ENCODE results near the gene JAKMIP1. TPM values are rescaled to one million over a fixed set of nuclear protein-coding genes. Genes with fewer than 3 reads are reported as not detected.

Gene JAKMIP1
- total RNA-seq, 1 donor = not detected

GRCh38 chr4:6137027-6137746, 63.2 kb downstream of the JAKMIP1 start:
- no peak for DNase-seq (ENCODE audit: insufficient read length, low spot score, missing footprints)
- Histone ChIP-seq H3K79me2 (ENCODE audit: insufficient read depth, low read length) (no peaks in the 10 kb centered on the region), H3K4me2 (ENCODE audit: insufficient read depth, low read length) (no peak overlapping the region), H3K9me3 (ENCODE audit: low read depth, low read length) (no peaks in the 10 kb centered on the region), H3K27ac (ENCODE audit: low read depth, low read length) (no peak overlapping the region), H4K20me1 (ENCODE audit: insufficient read depth, low read length) (no peaks in the 10 kb centered on the region), H3K36me3 (ENCODE audit: insufficient read depth, low read length) (no peaks in the 10 kb centered on the region), H3K27me3 (ENCODE audit: insufficient read depth, low read length) (no peaks in the 10 kb centered on the region), H3K4me3 (ENCODE audit: insufficient read depth, low read length) (no peak overlapping the region), H3K4me1 (ENCODE audit: insufficient read depth, low read length) (no peaks in the 10 kb centered on the region), H2AFZ (ENCODE audit: low read length) (no peak overlapping the region)
- no peak for TF ChIP-seq CTCF (IDR thresholded peaks at IDR 0.05; ENCODE audit: extremely low read depth, low read depth, low read length)

GRCh38 chr4:6134612-6135220, 65.6 kb downstream of the JAKMIP1 start:
- TF ChIP-seq CTCF (IDR thresholded peaks at IDR 0.05; ENCODE audit: extremely low read depth, low read depth, low read length) = no peak
- H3K27me3 ChIP-seq (ENCODE audit: insufficient read depth, low read length) = no peaks in the 10 kb centered on the region
- H3K9me3 ChIP-seq (ENCODE audit: low read depth, low read length) = no peaks in the 10 kb centered on the region
- no peaks in the 10 kb centered on the region for H4K20me1 ChIP-seq (ENCODE audit: insufficient read depth, low read length)
- no peak overlapping the region for H3K4me3 ChIP-seq (ENCODE audit: insufficient read depth, low read length)
- H3K4me1 ChIP-seq (ENCODE audit: insufficient read depth, low read length) = no peaks in the 10 kb centered on the region
- no peak overlapping the region for H3K4me2 ChIP-seq (ENCODE audit: insufficient read depth, low read length)
- no peaks in the 10 kb centered on the region for H3K36me3 ChIP-seq (ENCODE audit: insufficient read depth, low read length)
- DNase-seq (ENCODE audit: insufficient read length, low spot score, missing footprints) = no peak
- no peak overlapping the region for H2AFZ ChIP-seq (ENCODE audit: low read length)
- H3K79me2 ChIP-seq (ENCODE audit: insufficient read depth, low read length) = no peaks in the 10 kb centered on the region
- no peak overlapping the region for H3K27ac ChIP-seq (ENCODE audit: low read depth, low read length)

GRCh38 chr4:6132716-6133115, 67.6 kb downstream of the JAKMIP1 start:
- Histone ChIP-seq H3K27me3 (ENCODE audit: insufficient read depth, low read length) (no peaks in the 10 kb centered on the region), H3K4me1 (ENCODE audit: insufficient read depth, low read length) (no peaks in the 10 kb centered on the region), H3K9me3 (ENCODE audit: low read depth, low read length) (no peaks in the 10 kb centered on the region), H2AFZ (ENCODE audit: low read length) (no peak overlapping the region), H3K4me3 (ENCODE audit: insufficient read depth, low read length) (no peak overlapping the region), H3K4me2 (ENCODE audit: insufficient read depth, low read length) (no peak overlapping the region), H4K20me1 (ENCODE audit: insufficient read depth, low read length) (no peaks in the 10 kb centered on the region), H3K36me3 (ENCODE audit: insufficient read depth, low read length) (no peaks in the 10 kb centered on the region), H3K79me2 (ENCODE audit: insufficient read depth, low read length) (no peaks in the 10 kb centered on the region), H3K27ac (ENCODE audit: low read depth, low read length) (no peak overlapping the region)
- no peak for DNase-seq (ENCODE audit: insufficient read length, low spot score, missing footprints)
- no peak for TF ChIP-seq CTCF (IDR thresholded peaks at IDR 0.05; ENCODE audit: extremely low read depth, low read depth, low read length)

- no peaks in the 10 kb centered on the region for H3K79me2 ChIP-seq (ENCODE audit: insufficient read depth, low read length)
- no peaks in the 10 kb centered on the region for H3K4me1 ChIP-seq (ENCODE audit: insufficient read depth, low read length)
- no peak for DNase-seq (ENCODE audit: insufficient read length, low spot score, missing footprints)
- no peak overlapping the region for H3K4me2 ChIP-seq (ENCODE audit: insufficient read depth, low read length)
- no peak overlapping the region for H2AFZ ChIP-seq (ENCODE audit: low read length)
- no peak overlapping the region for H3K4me3 ChIP-seq (ENCODE audit: insufficient read depth, low read length)
- no peaks in the 10 kb centered on the region for H3K27me3 ChIP-seq (ENCODE audit: insufficient read depth, low read length)
- no peaks in the 10 kb centered on the region for H4K20me1 ChIP-seq (ENCODE audit: insufficient read depth, low read length)
- H3K36me3 ChIP-seq (ENCODE audit: insufficient read depth, low read length) = no peaks in the 10 kb centered on the region
- TF ChIP-seq CTCF (IDR thresholded peaks at IDR 0.05; ENCODE audit: extremely low read depth, low read depth, low read length) = no peak
- no peaks in the 10 kb centered on the region for H3K9me3 ChIP-seq (ENCODE audit: low read depth, low read length)
- H3K27ac ChIP-seq (ENCODE audit: low read depth, low read length) = no peak overlapping the region
Observed at GRCh38 chr4:6128221-6128850, 72.0 kb downstream of the JAKMIP1 start.
